HG03108 (cell line): ENCODE data around the gene NUTM2F.
"Not testable (repeated sequence)": the region's sequence is repeated elsewhere in the genome, so short reads cannot be mapped to it uniquely, and the experiment has no call there.

Experiments used
- ATAC-seq: cut with Tn5 transposase; IDR thresholded peaks from one replicate; pipeline ENCODE4 v1.9.1; 2021; ENCODE audit warnings: moderate library complexity; ENCODE audit not compliant: unreplicated experiment

The NUTM2F gene, protein sequence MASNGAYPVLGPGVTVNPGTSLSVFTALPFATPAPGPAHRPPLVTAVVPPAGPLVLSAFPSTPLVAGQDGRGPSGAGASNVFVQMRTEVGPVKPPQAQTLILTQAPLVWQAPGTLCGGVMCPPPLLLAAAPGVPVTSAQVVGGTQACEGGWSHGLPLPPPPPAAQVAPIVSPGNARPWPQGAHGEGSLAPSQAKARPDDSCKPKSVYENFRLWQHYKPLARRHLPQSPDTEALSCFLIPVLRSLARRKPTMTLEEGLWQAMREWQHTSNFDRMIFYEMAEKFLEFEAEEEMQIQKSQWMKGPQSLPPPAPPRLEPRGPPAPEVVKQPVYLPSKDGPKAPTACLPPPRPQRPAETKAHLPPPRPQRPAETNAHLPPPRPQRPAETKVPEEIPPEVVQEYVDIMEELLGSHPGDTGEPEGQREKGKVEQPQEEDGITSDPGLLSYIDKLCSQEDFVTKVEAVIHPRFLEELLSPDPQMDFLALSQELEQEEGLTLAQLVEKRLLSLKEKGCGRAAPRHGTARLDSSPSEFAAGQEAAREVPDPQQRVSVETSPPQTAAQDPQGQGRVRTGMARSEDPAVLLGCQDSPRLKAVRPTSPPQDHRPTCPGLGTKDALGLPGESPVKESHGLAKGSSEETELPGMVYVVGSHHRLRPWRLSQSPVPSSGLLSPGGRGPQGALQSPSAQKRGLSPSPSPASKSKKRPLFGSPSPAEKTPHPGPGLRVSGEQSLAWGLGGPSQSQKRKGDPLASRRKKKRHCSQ

DNA sequence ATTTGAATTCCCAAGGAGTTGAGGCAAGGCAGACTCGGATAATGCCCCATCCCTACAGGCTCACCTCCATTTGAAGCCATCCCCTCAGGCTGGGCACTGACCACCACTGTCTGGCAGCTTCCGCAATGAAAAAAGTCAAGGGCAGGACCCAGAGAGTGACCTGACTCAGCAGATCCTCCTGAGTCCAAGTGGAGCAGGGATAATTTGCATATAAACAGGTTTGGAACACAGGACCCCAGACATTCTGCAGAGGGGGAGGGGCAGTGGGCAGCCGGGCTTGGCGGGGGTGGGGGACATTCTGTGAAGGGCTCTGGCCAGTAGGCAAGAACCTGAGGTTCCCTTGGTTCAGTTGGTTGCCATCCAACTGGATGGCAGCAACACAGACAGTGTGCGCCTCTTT lies at the start of gene NUTM2F:
NUTM2F (minus strand) TSS at position 101 of the 400 bp plus-strand sequence; CDS start at position 80, 21 bp downstream.
- ATAC-seq: not testable (repeated sequence)

DNA sequence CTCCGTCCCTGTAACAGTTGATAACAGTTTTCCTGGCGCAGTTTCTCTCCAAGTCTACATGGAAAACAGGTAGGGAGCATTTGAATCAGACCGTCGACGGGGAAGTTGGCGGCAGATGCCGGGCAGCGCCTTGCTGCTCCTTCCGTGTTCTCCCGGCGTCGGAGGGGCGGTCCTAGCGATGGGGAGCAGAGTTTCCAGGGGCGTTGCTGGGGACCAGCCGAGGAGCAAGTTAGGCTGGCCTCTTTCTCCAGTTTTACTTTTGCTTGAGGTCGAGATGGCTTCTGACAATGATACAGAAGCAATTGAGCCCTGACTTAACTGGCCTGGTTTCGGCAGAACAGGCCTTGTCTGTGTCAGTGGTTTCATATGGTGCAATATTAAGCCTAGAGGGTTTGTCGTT lies 46.8 kb upstream of the NUTM2F start:
- peak; percentile 49 for ATAC-seq

DNA sequence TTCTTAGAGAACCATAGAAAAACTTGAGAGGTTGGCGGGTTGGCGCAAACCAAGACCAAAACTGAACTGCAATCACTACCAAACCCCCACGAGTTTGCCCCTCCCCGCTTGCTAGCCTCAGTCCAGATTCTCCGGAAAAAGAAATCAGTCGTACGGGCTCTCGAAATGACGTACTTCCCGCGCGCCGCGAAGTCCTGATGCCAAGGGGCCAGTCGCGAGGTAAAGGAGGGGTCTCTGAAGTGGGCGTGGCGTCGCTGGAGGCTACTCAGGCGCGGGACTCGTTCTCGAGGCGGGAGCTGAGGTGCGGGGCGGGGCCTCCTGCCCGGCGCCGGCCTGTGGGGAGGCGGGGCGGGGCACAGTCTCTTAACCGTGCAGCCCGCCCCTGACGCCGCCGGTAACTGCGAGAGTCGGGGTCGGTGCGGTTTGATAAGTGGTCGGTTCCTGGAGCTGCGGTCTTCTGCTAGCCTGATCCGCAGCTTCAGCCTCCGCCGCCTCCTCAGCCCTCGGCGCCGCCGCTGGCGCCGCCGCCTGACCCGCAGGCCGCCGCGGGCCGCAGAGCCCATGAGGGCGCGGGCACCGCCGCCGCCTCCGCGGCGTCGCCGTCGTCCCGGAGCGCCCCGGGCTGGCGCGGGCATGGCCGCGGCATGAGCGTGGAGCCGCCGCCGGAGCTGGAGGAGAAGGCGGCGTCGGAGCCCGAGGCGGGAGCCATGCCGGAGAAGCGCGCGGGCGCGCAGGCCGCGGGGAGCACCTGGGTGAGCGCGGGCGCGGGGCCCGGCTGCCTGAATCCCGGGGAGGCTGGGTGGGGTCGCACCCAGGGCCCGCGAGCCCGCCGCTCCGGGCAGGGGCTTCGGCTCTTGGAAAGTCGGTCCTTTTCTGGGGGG lies 46.0 kb upstream of the NUTM2F start:
- ATAC-seq: peak; percentile 87

DNA sequence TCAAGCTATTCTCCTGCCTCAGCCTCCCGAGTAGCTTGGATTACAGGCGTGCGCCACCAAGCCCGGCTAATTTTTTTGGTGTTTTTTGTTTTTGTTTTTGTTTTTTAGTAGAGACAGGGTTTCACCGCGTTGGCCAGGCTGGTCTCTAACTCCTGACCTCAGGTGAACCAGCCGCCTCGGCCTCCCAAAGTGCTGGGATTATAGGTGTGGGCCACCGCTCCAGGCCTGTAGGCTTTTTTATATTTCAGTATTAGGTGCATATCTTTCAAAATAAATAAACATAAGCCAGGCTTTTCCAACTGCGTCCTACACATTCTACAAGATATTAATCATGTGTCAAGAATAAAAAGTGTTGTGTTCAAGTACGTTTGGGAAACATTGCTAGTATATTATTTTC lies 45.3 kb upstream of the NUTM2F start:
- ATAC-seq: not testable (repeated sequence)

DNA sequence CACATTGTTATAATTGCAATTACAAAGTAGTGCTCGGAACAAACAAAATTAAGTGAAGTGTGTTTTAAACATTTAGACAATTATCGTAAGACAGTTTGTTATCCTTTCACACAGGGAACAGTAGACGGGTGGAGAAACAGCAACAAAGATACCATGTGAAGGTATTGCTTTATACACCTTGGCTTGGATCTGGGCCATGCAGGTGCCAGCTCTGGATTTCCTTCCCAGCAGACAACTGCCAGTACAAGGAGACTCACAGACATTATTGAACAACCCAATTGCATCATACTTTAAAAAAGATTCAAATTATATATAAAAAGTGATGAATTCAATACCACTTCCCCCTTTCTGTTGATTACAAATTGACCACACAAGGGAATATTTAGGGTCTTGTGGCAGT lies 41.8 kb upstream of the NUTM2F start:
- not testable (repeated sequence) for ATAC-seq

DNA sequence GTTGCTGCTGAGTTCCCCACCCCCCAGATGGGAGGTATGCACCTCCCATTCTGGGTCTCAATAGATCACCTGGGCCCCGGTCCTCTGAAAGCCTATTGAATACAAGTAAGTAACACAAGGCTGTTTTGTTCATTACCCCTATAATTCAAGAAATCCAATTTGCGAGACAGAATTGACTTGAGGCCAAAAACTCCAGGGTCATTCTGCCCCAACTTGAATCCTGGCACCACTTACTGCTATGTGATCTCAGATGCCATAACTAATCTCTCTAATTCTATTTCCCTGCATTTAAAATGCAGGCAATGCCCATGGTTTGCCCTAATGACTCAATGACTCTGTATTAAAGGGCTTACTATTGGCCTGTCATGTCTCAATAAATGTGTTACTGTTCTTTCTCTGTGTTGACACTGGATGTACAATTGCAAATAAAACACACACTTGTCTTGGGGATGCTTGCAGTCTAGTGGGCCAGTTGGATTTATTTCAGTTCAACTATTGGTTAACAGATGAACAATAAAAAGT lies 35.7 kb upstream of the NUTM2F start:
- ATAC-seq: not testable (repeated sequence)

DNA sequence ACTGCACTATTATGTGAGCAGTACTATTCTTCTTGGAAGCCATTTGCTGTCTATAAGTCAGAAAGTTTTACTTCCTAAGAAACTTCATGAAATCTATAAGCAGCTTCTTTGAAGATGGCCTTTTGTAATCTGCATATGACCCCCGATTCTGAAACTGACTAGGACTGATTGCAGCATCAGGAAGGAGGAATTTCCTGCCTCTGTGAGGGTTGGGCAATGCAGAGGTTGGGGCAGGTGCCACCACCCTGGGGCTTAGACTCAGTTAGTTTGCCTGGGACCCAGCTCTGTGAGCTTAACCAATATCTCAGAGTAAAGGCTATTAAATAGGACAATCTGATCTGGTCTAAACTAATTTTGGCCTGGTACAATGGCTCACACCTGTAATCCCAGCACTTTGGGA lies 28.7 kb upstream of the NUTM2F start:
- not testable (repeated sequence) for ATAC-seq

DNA sequence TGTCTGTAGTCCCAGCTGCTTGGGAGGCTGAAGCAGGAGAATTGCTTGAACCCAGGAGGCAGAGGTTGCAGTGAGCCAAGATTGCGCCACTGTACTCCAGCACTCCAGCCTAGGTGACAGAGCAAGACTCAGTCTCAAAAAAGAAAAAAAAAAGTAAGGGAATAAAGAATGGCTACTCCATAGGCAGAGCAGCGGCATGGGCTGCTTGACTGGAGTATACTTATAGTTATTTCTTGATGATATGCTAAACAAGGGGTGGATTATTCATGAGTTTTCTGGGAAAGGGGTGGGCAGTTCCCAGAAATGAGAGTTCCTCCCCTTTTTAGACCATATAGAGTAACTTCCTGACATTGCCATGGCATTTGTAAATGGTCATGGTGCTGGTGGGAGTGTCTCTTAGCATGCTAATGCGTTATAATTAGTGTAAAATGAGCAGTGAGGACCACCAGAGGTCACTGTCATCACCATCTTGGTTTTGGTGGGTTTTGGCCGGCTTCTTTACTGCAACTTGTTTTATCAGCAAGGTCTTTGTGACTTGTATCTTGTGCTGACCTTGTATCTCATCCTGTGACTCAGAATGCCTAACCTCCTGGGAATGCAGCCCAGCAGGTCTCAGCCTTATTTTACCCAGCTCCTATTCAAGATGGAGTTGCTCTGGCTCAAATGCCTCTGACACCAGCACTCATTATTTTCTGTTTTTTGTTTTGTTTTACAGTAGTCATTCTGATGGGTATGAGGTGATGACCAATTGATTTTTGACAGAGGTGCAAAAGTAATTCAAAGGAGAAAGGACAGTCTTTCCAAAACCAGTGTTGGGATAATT lies 23.7 kb upstream of the NUTM2F start:
- not testable (repeated sequence) for ATAC-seq

DNA sequence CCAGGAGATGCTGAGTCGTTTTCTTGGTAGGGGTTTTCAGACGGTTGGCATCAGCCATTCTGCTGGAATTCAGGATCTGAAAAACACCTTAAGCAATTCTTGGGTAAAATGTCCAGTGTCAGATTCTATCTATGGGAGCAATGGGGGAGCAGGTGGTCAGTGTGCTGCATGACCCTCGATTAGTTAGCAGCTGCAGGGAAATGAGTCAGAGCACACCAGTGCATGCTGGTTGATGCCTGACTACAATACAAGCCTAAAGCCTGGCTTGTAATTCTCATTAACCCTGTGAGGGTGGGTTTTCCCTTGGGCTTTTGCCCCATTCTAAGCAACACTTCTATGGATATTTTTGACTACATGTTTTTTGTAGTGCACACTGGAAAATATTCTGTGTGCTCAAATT lies 20.3 kb upstream of the NUTM2F start:
- not testable (repeated sequence) for ATAC-seq

DNA sequence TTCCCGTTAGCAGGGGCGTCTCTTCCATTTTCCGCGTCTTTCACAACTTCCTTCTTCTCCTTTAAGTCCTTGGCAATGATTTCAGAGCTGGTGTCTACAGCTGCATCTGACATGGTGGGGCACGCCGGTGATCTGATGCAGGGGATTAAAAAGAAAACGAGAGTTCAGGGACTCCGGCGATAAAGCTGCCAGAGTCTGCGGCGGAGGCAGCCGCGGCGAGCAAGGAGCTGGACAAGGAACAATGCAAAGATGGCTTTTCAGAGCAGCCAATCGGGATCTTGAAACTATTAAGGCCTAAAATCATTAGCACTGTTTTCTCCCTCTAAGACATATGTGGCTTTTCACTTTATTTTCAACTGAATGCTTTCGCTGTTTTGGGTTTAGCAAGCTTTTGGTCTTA lies 19.0 kb upstream of the NUTM2F start:
- not testable (repeated sequence) for ATAC-seq

DNA sequence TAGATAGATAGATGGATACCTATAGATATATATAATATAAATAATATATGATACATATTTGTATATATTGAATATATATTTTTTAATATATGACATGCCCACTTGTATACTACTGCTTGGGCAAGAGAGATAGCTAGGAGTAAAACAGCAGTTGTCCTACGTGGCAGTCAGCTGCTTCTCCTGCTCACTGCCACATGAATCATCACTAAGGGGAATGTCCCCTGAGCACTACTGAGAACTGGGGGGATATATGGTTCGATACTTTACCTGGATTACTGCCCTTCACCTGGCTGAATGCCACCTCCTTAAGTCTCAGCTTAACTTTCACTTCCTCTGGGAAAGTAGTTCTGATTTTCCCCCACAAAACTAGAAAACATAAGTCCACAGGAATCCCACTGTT lies 13.3 kb upstream of the NUTM2F start:
- ATAC-seq: not testable (repeated sequence)

DNA sequence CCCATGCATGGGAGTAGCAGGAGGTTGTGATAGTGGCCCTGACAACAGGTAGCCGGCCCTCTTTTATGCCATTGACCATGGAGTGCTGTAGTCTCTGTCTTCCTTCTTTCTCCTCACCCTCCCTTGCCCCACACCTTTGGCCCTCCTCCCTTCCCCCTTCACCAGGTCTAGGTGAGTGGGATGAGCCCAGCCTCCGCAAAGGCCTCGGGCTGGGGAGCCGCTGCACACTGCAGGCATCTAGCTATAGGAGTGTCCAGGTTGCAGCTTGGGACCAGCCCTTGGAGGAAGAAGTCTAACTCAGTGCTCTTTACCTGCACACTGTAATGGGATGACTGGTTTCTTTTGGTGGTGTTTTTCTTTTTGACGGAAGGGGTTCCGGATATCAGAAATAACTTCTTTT lies 12.3 kb upstream of the NUTM2F start:
- ATAC-seq: not testable (repeated sequence)

DNA sequence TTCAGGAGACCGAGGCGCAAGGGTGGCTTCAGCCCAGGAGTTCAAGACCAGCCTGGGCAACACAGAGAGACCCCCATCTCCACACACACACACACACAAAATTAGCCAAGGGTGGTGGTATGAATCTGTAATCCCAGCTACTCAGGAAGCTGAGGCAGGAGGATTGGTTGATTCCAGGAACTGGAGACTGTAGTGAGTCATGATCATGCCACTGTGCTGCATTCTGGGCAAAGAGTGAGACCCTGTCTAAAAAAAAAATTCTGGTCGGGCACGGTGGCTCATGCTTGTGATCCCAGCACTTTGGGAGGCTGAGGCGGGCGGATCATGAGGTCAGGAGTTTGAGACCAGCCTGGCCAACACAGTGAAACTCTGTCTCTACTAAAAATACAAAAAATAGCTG lies 11.2 kb upstream of the NUTM2F start:
- not testable (repeated sequence) for ATAC-seq

DNA sequence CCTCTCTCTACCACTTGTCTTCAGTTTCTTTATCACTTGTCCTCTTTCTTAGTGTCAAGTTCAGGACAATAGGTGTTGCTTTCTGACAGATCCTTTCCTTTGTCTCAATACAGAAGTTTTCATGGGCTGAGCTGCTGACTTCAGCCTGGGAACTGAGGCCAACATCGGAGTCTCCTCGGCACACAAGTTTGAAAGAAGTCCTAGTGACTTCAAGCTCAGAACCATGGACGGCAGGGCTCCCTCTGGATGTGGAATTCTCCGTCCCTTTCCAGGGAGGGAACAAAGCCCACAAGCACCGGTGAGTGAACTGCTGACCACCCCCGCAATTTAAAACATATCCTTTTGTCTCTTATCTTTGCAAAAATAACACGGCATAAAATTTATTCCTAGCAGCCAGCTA lies 10.3 kb upstream of the NUTM2F start:
- ATAC-seq: not testable (repeated sequence)

DNA sequence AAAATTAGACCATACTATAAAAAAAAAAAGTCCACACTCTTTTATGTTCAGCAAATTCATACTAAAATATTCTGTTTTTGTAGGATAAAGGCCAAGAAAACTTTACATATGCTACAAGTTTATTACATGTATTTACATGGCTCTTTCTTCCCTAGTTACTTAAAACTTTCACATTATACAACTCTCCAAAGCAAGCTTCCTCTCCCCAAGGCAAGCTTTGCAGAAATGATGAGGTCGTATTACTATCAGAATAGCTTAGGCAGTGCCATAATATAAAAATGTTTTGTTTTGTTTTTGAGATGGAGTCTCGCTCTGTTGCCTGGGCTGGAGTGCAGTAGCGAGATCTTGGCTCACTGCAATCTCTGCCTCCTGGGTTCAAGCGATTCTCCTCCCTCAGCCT lies 8.0 kb upstream of the NUTM2F start:
- ATAC-seq: not testable (repeated sequence)

DNA sequence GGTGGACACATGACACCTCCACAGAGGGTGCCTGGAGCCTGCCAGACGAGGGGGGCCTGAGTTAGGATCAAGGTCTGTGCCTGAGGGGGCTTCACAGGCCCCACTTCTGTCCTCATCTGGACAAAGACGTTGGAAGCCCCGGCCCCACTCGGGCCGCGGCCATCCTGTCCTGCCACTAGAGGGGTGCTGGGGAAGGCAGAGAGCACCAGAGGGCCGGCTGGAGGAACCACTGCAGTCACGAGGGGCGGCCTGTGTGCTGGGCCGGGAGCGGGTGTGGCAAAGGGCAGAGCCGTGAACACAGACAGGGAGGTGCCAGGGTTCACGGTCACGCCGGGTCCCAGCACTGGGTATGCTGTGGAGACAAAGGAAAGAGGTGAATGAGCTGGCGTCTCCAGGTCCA lies 2.9 kb downstream of the NUTM2F start:
- ATAC-seq: not testable (repeated sequence)

DNA sequence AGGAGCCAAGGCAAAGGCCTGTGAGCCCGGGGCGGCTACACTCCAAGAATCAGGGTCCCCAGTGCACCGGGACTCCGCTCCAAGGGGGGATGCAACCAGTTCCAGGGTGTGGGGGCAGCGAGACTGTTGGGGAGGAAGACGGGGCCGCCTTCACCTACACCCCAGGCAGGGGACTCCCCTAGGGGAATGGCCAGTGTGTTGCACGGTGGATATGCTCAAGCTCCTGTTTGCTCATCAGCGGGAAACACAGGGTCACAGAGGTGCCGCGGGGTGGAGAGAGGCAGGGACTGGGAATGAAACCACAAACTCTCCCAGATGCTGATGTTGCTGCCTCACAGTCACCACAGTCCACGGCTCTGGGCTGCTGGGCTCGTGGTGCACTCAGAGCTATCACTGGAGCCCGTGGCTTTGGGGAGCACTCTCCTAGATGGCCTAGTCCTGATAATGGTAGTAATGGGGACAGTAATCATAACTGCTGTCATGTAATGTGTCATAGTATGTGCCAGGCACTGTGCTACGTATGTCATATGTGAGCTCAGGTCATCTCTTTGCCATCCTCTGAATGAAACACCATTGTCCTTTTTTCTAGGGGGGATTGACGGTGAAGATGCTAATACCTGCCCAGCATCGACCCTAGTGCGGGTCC lies 5.2 kb downstream of the NUTM2F start:
- ATAC-seq: not testable (repeated sequence)

DNA sequence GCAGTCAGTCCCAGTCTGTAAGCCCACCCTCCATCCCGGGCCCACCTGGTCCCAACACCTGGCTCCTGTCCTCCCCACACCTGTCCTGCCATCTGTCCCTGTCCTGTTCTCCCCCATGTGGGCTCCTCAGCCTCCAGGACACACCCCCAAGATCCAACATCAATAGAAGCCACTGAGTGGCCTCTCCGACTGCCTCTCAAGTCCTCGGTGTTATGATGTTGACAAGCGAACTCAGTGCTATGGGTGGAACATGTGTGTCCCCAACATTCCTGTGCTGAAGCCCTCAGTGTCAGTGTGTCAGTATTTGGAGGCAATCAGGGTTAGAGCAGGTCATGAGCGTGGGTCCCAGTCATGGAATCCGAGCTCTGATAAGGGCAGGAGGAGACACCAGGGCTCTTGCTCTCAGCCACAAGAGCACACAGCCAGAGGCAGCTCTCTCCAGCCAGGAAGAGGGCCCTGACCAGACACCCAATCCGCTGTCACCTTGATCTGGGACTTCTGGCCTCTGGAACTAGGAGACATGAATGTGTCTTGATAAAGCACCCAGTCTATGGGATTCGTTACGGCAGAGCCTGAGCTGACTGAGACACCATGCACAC lies 6.0 kb downstream of the NUTM2F start:
- not testable (repeated sequence) for ATAC-seq
